Panc1 (cell line): ENCODE measurements around the gene CXCL1. TPM values are rescaled to one million over a fixed set of nuclear protein-coding genes. Genes with fewer than 3 reads are reported as not detected.

Source experiments
- ATAC-seq: fragments of 200-7000 bp; cut with Tn5 transposase; 2 replicates; pipeline ENCODE4 v1.9.1; 2020; ENCODE audit warnings: mild to moderate bottlenecking, moderate library complexity
- BruUV-seq: library from RNA; stranded (reverse); fragments of 400-500 nt; replicated peaks from 2 replicates; lab custom pipeline; 2021; lab: Mats Ljungman, UMichigan
- CTCF ChIA-PET: fragments of 300-600 bp; sonication (Branson Sonifier 250); formaldehyde crosslinking; loops from one replicate; lab custom pipeline; 2022; ENCODE audit warnings: antibody characterized with exemption; lab: Charles Lee
- POLR2A ChIA-PET: fragments of 300-600 bp; sonication (Branson Sonifier 250); formaldehyde crosslinking; loops from one replicate; lab custom pipeline; 2022; ENCODE audit warnings: antibody characterized with exemption; lab: Charles Lee
- DNase-seq: peaks from one replicate; pipeline ENCODE4 v3.0.0-alpha.2; 2010; ENCODE audit warnings: low read depth, low spot score
- H3K27ac ChIP-seq: 2 replicates; pipeline ENCODE4 v1.5.1; 2011; ENCODE audit warnings: mild to moderate bottlenecking, low read length, inconsistent platforms
- H3K27me3 ChIP-seq: fragments of 200-500 bp; sonication (Bioruptor generic); 2 replicates; pipeline ENCODE4 v1.6.0; 2014; ENCODE audit warnings: low read length, inconsistent platforms; ENCODE audit not compliant: control insufficient read depth, insufficient read depth
- H3K36me3 ChIP-seq: fragments of 200-500 bp; sonication (Bioruptor generic); 2 replicates; pipeline ENCODE4 v1.5.1; 2014; ENCODE audit warnings: inconsistent platforms, mild to moderate bottlenecking, low read length, moderate library complexity; ENCODE audit not compliant: control insufficient read depth, insufficient read depth
- H3K4me1 ChIP-seq: 2 replicates; pipeline ENCODE4 v1.5.1; 2011; ENCODE audit warnings: inconsistent platforms, mild to moderate bottlenecking, low read length, moderate library complexity; ENCODE audit not compliant: control insufficient read depth, insufficient read depth
- H3K4me3 ChIP-seq, 2 experiments: 2 replicates each; pipeline ENCODE4 v1.5.1; 2011 to 2012; ENCODE audit warnings: low read depth in 2 of 2, low read length in 2 of 2, mild to moderate bottlenecking in 2 of 2, inconsistent platforms in 1 of 2, moderate library complexity in 1 of 2
- H3K9me3 ChIP-seq: fragments of 200-500 bp; sonication (Bioruptor generic); 2 replicates; pipeline ENCODE4 v1.5.1; 2014; ENCODE audit warnings: low read depth, mild to moderate bottlenecking, inconsistent platforms, low read length, moderate library complexity; ENCODE audit not compliant: control insufficient read depth, insufficient read depth
- POLR2AphosphoS5 ChIP-seq: IDR thresholded peaks from 2 replicates; pipeline ENCODE4 v1.6.1; 2012; ENCODE audit warnings: mild to moderate bottlenecking, low read depth, low read length, moderate library complexity
- SIN3A ChIP-seq: IDR thresholded peaks from 2 replicates; pipeline ENCODE4 v1.6.1; 2012; ENCODE audit warnings: low read depth, mild to moderate bottlenecking, low read length, moderate library complexity, borderline replicate concordance; ENCODE audit not compliant: insufficient read depth
- TCF7L2 ChIP-seq: IDR thresholded peaks from 2 replicates; pipeline ENCODE4 v1.6.1; 2011; ENCODE audit warnings: mild to moderate bottlenecking, low read depth, low read length, inconsistent platforms
- in situ Hi-C: cut with HindIII; loops from 2 replicates; pipeline ENCODE4 v1.10.0; 2016; ENCODE audit warnings: low sequenced_read_pairs, low pct_unique_long_range_greater_than_20kb
- intact Hi-C: fragments of 100-400 bp; cut with micrococcal nuclease; formaldehyde crosslinking; loops from one replicate; pipeline ENCODE4 v1.10.0; 2022; ENCODE audit not compliant: unreplicated experiment
- total RNA-seq: library from RNA; stranded (reverse); gene quantifications from one replicate; pipeline ENCODE4 v1.2.1, GENCODE V29; 2021; ENCODE audit not compliant: unreplicated experiment
- TF ChIP-seq, protein P1 (sequence below): fragments of 450-650 bp; IDR thresholded peaks from 2 replicates; pipeline ENCODE4 v1.5.1; 2017; ENCODE audit warnings: mild to moderate bottlenecking
- TF ChIP-seq, protein P2 (sequence below), 2 experiments: IDR thresholded peaks; 2 replicates each; pipeline ENCODE4 v1.6.1; 2011 to 2012; ENCODE audit warnings: low read depth in 2 of 2, control low read depth in 1 of 2, low read length in 1 of 2, mild to moderate bottlenecking in 1 of 2, moderate library complexity in 1 of 2; ENCODE audit not compliant: insufficient read depth in 1 of 2

CXCL1 gene
- total RNA-seq, 1 experiment from 2014 or later: 12.8 TPM

DNA sequence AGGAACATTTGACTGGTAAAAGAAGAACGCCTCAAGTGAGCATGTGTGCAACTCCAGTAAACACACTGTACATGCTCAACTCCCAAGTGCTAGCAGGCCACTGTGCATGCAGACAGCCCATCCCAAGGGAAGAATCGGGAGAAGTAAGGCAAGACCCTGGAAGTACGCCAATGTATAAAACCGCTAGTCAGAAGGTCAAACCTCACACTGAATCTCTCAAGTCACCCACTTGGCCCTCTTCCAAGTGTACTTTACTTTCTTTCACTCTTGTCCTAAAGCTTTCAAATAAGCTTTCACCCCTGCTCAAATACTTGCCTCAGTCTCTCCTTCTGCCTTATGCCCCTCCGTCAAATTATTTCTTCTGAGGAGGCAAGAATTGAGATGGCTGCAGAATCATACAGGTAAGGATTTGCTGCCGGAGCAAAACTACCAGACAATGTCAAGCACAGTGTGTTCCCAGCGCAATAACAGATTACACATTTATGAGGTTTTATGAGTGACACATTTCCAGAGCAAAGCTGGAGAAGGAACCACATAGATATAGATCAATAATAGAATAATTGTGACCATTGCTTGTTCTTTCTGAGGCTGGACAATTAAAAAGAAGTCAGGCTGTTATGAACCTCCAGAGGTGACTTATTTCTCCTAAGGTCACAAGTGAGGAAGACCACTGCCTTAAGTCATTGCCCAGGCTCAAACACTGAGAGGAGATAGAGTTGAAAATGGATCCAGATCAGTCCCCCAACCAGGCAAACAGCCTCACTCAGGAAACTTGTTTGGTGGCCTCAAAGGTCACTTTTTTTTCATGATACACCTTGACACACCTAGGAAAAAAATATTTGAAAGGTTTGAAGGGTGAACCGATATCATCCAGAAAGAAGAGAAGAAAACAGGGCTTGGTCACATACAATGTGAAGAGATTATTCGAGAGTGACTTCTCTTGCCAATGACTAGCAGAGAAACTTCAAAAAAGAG lies 26.3 kb downstream of the CXCL1 start:
- intact Hi-C loops (no loop called here), in situ Hi-C loops (no loop called here)
- BruUV-seq: no TSS peak
- no peak overlapping the region for H3K4me3 ChIP-seq
- ATAC-seq (no peak), DNase-seq (no peak)
- H3K27ac ChIP-seq: no peak overlapping the region
- POLR2A ChIA-PET: no interaction called here
- CTCF ChIA-PET: no interaction called here
- no peaks in the 10 kb centered on the region for H3K27me3 ChIP-seq
- no peaks in the 10 kb centered on the region for H3K9me3 ChIP-seq
- TF ChIP-seq TCF7L2: no peak
- TF ChIP-seq, protein P1, sequence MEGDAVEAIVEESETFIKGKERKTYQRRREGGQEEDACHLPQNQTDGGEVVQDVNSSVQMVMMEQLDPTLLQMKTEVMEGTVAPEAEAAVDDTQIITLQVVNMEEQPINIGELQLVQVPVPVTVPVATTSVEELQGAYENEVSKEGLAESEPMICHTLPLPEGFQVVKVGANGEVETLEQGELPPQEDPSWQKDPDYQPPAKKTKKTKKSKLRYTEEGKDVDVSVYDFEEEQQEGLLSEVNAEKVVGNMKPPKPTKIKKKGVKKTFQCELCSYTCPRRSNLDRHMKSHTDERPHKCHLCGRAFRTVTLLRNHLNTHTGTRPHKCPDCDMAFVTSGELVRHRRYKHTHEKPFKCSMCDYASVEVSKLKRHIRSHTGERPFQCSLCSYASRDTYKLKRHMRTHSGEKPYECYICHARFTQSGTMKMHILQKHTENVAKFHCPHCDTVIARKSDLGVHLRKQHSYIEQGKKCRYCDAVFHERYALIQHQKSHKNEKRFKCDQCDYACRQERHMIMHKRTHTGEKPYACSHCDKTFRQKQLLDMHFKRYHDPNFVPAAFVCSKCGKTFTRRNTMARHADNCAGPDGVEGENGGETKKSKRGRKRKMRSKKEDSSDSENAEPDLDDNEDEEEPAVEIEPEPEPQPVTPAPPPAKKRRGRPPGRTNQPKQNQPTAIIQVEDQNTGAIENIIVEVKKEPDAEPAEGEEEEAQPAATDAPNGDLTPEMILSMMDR: no peak
- TF ChIP-seq SIN3A: no peak
- TF ChIP-seq POLR2AphosphoS5: no peak
- TF ChIP-seq, protein P2, sequence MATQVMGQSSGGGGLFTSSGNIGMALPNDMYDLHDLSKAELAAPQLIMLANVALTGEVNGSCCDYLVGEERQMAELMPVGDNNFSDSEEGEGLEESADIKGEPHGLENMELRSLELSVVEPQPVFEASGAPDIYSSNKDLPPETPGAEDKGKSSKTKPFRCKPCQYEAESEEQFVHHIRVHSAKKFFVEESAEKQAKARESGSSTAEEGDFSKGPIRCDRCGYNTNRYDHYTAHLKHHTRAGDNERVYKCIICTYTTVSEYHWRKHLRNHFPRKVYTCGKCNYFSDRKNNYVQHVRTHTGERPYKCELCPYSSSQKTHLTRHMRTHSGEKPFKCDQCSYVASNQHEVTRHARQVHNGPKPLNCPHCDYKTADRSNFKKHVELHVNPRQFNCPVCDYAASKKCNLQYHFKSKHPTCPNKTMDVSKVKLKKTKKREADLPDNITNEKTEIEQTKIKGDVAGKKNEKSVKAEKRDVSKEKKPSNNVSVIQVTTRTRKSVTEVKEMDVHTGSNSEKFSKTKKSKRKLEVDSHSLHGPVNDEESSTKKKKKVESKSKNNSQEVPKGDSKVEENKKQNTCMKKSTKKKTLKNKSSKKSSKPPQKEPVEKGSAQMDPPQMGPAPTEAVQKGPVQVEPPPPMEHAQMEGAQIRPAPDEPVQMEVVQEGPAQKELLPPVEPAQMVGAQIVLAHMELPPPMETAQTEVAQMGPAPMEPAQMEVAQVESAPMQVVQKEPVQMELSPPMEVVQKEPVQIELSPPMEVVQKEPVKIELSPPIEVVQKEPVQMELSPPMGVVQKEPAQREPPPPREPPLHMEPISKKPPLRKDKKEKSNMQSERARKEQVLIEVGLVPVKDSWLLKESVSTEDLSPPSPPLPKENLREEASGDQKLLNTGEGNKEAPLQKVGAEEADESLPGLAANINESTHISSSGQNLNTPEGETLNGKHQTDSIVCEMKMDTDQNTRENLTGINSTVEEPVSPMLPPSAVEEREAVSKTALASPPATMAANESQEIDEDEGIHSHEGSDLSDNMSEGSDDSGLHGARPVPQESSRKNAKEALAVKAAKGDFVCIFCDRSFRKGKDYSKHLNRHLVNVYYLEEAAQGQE (IDR thresholded peaks at IDR 0.05; ENCODE audit: insufficient read depth in 1 of 2, low read depth in 2 of 2, low read length in 1 of 2): no peak
- no peaks in the 10 kb centered on the region for H3K4me1 ChIP-seq
- H3K36me3 ChIP-seq: no peaks in the 10 kb centered on the region

DNA sequence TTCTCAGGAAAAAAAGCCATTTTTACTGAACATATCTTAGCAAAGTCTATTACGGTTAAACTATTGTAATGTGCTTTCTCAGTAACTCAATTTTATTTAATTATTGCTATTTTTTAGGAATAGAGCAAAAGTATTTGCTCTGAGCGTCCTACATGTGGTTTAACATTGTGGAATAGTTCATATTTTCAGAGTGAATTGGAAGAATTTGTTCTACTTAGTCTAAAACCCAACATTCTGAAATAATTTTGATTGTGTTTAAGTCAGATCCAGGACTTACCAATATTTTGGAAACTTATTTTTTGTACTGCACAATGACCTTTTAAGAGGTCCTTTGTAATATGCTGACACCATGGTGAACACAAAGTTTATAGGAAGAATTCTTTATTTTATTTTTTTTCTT lies 27.2 kb downstream of the CXCL1 start:
- TF ChIP-seq TCF7L2: no peak
- in situ Hi-C loops: no loop called here
- H3K9me3 ChIP-seq: no peaks in the 10 kb centered on the region

More for the DNA sequence above, 27.2 kb downstream of the CXCL1 start:
- ChIA-PET CTCF (no interaction called here), POLR2A (no interaction called here)
- H3K4me3 ChIP-seq: no peak overlapping the region
- H3K27me3 ChIP-seq: no peaks in the 10 kb centered on the region
- no TSS peak for BruUV-seq
- no peak overlapping the region for H3K27ac ChIP-seq
- DNase-seq (no peak), ATAC-seq (no peak)
- no peaks in the 10 kb centered on the region for H3K4me1 ChIP-seq
- no peaks in the 10 kb centered on the region for H3K36me3 ChIP-seq
- intact Hi-C loops: no loop called here
